Endothelial cell of umbilical vein (primary cell): ENCODE data around the gene FSD2. TPM values are rescaled to one million over a fixed set of nuclear protein-coding genes. Genes with fewer than 3 reads are reported as not detected.

ENCODE experiments used
- BruUV-seq: library from RNA; stranded (reverse); fragments of 400-500 nt; replicated peaks from 2 replicates; lab custom pipeline; 2021; lab: Mats Ljungman, UMichigan
- CTCF ChIA-PET: fragments of 300-600, 350-600 bp; sonication (Branson Sonifier 250); formaldehyde crosslinking; loops from one replicate; lab custom pipeline; 2021; ENCODE audit warnings: antibody characterized with exemption, inconsistent platforms; lab: Charles Lee
- POLR2A ChIA-PET: fragments of 300-600, 350-600 bp; sonication (Branson Sonifier 250); formaldehyde crosslinking; loops from one replicate; lab custom pipeline; 2021; ENCODE audit warnings: antibody characterized with exemption, inconsistent platforms; lab: Charles Lee
- DNase-seq: peaks from one replicate; pipeline ENCODE4 v3.0.0-alpha.2; 2011; ENCODE audit warnings: low read depth, low spot score
- FAIRE-seq: peaks from 2 replicates; lab custom pipeline; 2011; peaks lifted over from hg19 to GRCh38; lab: Jason Lieb, UNC
- H2AFZ ChIP-seq: 2 replicates; pipeline ENCODE4 v1.6.0; 2012; ENCODE audit warnings: low read depth, low read length, control low read depth, inconsistent platforms
- H3K27ac ChIP-seq: 2 replicates; pipeline ENCODE4 v1.5.1; 2011; ENCODE audit warnings: low read depth, mild to moderate bottlenecking, control low read depth, low read length, moderate library complexity; ENCODE audit not compliant: insufficient read depth
- H3K27me3 ChIP-seq, 2 experiments: 2 replicates each; pipeline versions ENCODE4 v1.6.0 to v1.6.1; 2011; ENCODE audit warnings: low read length in 2 of 2, mixed read lengths in 1 of 2; ENCODE audit not compliant: control insufficient read depth in 2 of 2, insufficient read depth in 2 of 2
- H3K36me3 ChIP-seq, 2 experiments: 2 replicates in 1 of 2; 3 replicates in 1 of 2; pipeline ENCODE4 v1.5.1; 2011; ENCODE audit warnings: low read length in 2 of 2, mild to moderate bottlenecking in 1 of 2, moderate library complexity in 1 of 2; ENCODE audit not compliant: control insufficient read depth in 2 of 2, insufficient read depth in 2 of 2; ENCODE audit errors: extremely low read depth in 1 of 2
- H3K4me1 ChIP-seq: 3 replicates; pipeline ENCODE4 v1.5.1; 2011; ENCODE audit warnings: mild to moderate bottlenecking, low read length; ENCODE audit not compliant: control insufficient read depth, insufficient read depth; ENCODE audit errors: extremely low read depth
- H3K4me2 ChIP-seq: 2 replicates; pipeline ENCODE4 v1.6.1; 2011; ENCODE audit warnings: low read length, control low read depth, mixed read lengths; ENCODE audit not compliant: insufficient read depth
- H3K4me3 ChIP-seq, 3 experiments: fragments of 200-600 bp in 1 of 3; sonication (generic), shearing (Covaris generic) in 1 of 3; replicated peaks in 1 of 3; 2 replicates each; pipeline ENCODE4 v1.5.1; 2011 to 2016; ENCODE audit warnings: control low read depth in 3 of 3, low read length in 3 of 3, mild to moderate bottlenecking in 2 of 3, inconsistent platforms in 1 of 3, low read depth in 1 of 3, moderate library complexity in 1 of 3; ENCODE audit not compliant: insufficient read depth in 1 of 3
- H3K79me2 ChIP-seq: 2 replicates; pipeline ENCODE4 v1.6.0; 2012; ENCODE audit warnings: low read length, inconsistent platforms; ENCODE audit not compliant: control insufficient read depth, insufficient read depth
- H3K9ac ChIP-seq: replicated peaks from 2 replicates; pipeline ENCODE3; 2011; ENCODE audit warnings: low read length, control low read depth; ENCODE audit not compliant: insufficient read depth; ENCODE audit errors: extremely low read depth
- H3K9me1 ChIP-seq: replicated peaks from 3 replicates; pipeline ENCODE4 v1.6.0; 2011; ENCODE audit warnings: mild to moderate bottlenecking, low read length; ENCODE audit not compliant: control insufficient read depth, insufficient read depth; ENCODE audit errors: extremely low read depth
- H3K9me3 ChIP-seq: replicated peaks from 2 replicates; pipeline ENCODE4 v1.5.1; 2012; ENCODE audit warnings: low read length, inconsistent platforms; ENCODE audit not compliant: control insufficient read depth, insufficient read depth
- H4K20me1 ChIP-seq: replicated peaks from 2 replicates; pipeline ENCODE3; 2011; ENCODE audit warnings: mild to moderate bottlenecking, low read length; ENCODE audit not compliant: control insufficient read depth, insufficient read depth; ENCODE audit errors: extremely low read depth
- CTCF ChIP-seq, 2 donors: IDR thresholded peaks; 1 replicate in 1 of 2; 2 replicates in 1 of 2; pipeline ENCODE4 v1.5.1; 2011; ENCODE audit warnings: low read length in 2 of 2, mild to moderate bottlenecking in 2 of 2, moderate library complexity in 2 of 2, control low read depth in 1 of 2, inconsistent platforms in 1 of 2, low read depth in 1 of 2; ENCODE audit not compliant: insufficient read depth in 1 of 2; ENCODE audit errors: extremely low read depth in 1 of 2
- EZH2 ChIP-seq: IDR thresholded peaks from 2 replicates; pipeline ENCODE4 v1.6.1; 2012; ENCODE audit warnings: borderline replicate concordance, low read depth, mild to moderate bottlenecking, moderate library complexity, low read length, inconsistent platforms; ENCODE audit not compliant: severe bottlenecking
- FOS ChIP-seq: IDR thresholded peaks from 2 replicates; pipeline ENCODE4 v1.6.1; 2011; ENCODE audit warnings: mild to moderate bottlenecking, low read length, moderate library complexity, borderline replicate concordance; ENCODE audit not compliant: insufficient read depth
- GATA2 ChIP-seq: IDR thresholded peaks from 2 replicates; pipeline ENCODE4 v1.7.0; 2011; ENCODE audit warnings: low read depth, mild to moderate bottlenecking, moderate library complexity, mixed read lengths, low read length; ENCODE audit not compliant: insufficient read length, insufficient read depth
- JUN ChIP-seq: IDR thresholded peaks from 2 replicates; pipeline ENCODE4 v1.6.1; 2011; ENCODE audit warnings: borderline replicate concordance, low read depth; ENCODE audit not compliant: insufficient read length, insufficient read depth
- MYC ChIP-seq: IDR thresholded peaks from one replicate; pipeline ENCODE4 v1.6.1; 2011; ENCODE audit warnings: mild to moderate bottlenecking, low read depth, low read length
- POLR2A ChIP-seq: IDR thresholded peaks from 2 replicates; pipeline ENCODE4 v1.6.1; 2012; ENCODE audit warnings: low read depth, mild to moderate bottlenecking, control low read depth, low read length
- POLR2AphosphoS5 ChIP-seq: IDR thresholded peaks from 2 replicates; pipeline ENCODE4 v1.6.1; 2012; ENCODE audit warnings: low read depth, mild to moderate bottlenecking, control low read depth, low read length, moderate library complexity; ENCODE audit not compliant: insufficient read depth
- dilution Hi-C: fragments of 300-500 bp; cut with MboI; formaldehyde crosslinking; loops from one replicate; pipeline ENCODE4 v1.15.0; 2019; ENCODE audit warnings: low sequenced_read_pairs; ENCODE audit not compliant: extremely low pct_ligation_motif_present
- intact Hi-C: fragments of 100-400 bp; cut with micrococcal nuclease; formaldehyde crosslinking; loops from one replicate; pipeline ENCODE4 v1.10.0; 2022
- polyA plus RNA-seq, 4 experiments: library from polyadenylated mRNA; depleted of rRNA in 3 of 4; stranded (reverse) in 3 of 4; unstranded in 1 of 4; fragments of >200 nt; gene quantifications; 2 replicates each; pipeline versions ENCODE4 v1.2.1 to v1.2.3, GENCODE V29; 2011 to 2012; ENCODE audit warnings: missing spikeins in 1 of 4
- total RNA-seq: library from RNA; stranded (reverse); gene quantifications from 2 replicates; pipeline ENCODE4 v1.2.3, GENCODE V29; 2021
- TF ChIP-seq, protein P1 (sequence below): IDR thresholded peaks from 2 replicates; pipeline ENCODE4 v1.6.1; 2011; ENCODE audit not compliant: insufficient read depth, insufficient read length

Gene FSD2
- total and polyA plus RNA-seq, 2 donors (not counting 3 experiments of a cell fraction or from before 2014, with no cell fraction given): not detected

DNA sequence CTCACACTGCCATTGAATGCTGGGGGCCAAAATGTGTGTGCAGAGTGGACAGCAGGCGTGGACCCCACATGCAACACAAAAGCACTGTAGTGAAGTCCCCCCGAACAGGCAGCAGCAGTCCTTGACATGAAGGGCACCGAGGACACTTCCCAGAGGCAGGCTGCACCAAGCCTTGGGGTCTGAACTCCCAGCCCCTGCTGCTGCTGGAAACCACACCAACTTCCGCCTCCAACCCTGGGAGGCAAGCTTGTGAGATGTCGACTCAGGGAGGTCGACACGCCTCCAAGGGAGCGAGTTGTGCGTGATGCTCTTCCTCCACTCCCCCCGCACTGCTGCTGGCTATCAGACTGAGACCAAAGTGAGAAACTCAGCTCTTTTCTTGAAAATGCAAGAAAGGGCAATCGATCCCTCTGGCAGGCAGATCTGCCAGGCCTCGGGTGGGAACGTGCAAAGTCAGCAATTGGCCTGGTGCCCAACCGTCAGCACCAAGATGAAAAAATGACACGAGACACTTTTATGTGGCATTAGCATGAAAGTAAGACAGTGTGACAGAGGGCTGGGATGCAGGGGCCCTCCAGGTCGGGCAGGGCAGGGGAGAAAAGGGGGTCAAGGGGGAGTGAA is 47.2 kb upstream of the FSD2 start:
- POLR2A ChIA-PET: no interaction called here
- no peak for DNase-seq
- no peak overlapping the region for H2AFZ ChIP-seq
- no peak overlapping the region for H3K4me3 ChIP-seq
- H3K79me2 ChIP-seq: no peaks in the 10 kb centered on the region
- H3K9ac ChIP-seq: no peak overlapping the region
- no peaks in the 10 kb centered on the region for H4K20me1 ChIP-seq
- H3K36me3 ChIP-seq: no peaks in the 10 kb centered on the region
- H3K9me3 ChIP-seq: no peaks in the 10 kb centered on the region
- BruUV-seq: no TSS peak
- H3K9me1 ChIP-seq: no peaks in the 10 kb centered on the region
- no peak for FAIRE-seq
- dilution Hi-C loops: no loop called here
- TF ChIP-seq POLR2AphosphoS5: no peak
- no peak for TF ChIP-seq FOS
- no peak for TF ChIP-seq MYC
- TF ChIP-seq, protein P1, sequence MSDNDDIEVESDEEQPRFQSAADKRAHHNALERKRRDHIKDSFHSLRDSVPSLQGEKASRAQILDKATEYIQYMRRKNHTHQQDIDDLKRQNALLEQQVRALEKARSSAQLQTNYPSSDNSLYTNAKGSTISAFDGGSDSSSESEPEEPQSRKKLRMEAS: no peak
- TF ChIP-seq GATA2: no peak
- no peak for TF ChIP-seq EZH2
- no peak for TF ChIP-seq CTCF (IDR thresholded peaks at IDR 0.05; ENCODE audit: extremely low read depth in 1 of 2, insufficient read depth in 1 of 2, low read depth in 1 of 2, low read length in 2 of 2)
- no peak for TF ChIP-seq JUN
- no peak for TF ChIP-seq POLR2A
- intact Hi-C loops: no loop called here
- no peak overlapping the region for H3K4me2 ChIP-seq
- no peaks in the 10 kb centered on the region for H3K4me1 ChIP-seq
- CTCF ChIA-PET: no interaction called here
- no peaks in the 10 kb centered on the region for H3K27me3 ChIP-seq
- H3K27ac ChIP-seq: no peak overlapping the region
